ENCODE data around the gene NFX1.

Gene NFX1

GRCh38 chr9:33264473-33265177, 25.7 kb upstream of the NFX1 start, which contains the start of the genes BAG1 and CHMP5:
BAG1 (minus strand) TSS chr9:33264708.
CHMP5 (plus strand) TSS chr9:33265049; CDS start chr9:33265079, 30 bp downstream.
- peak; percentile 99 for DNase-seq (ENCODE audit: extremely low spot score)
- ChIA-PET POLR2A (interaction anchor here (0.5 to 1.0 kb wide), 2 partner anchors 218 to 240 kb away, joined by 3 to 6 read pairs; partner anchors contain the start of gene DNAJA1), CTCF (interaction anchor here (0.8 to 1.9 kb wide), 5 partner anchors 17 to 202 kb away, joined by 3 to 4 read pairs (median 3); no protein-coding TSS in a partner anchor)
- TF ChIP-seq, protein P1, sequence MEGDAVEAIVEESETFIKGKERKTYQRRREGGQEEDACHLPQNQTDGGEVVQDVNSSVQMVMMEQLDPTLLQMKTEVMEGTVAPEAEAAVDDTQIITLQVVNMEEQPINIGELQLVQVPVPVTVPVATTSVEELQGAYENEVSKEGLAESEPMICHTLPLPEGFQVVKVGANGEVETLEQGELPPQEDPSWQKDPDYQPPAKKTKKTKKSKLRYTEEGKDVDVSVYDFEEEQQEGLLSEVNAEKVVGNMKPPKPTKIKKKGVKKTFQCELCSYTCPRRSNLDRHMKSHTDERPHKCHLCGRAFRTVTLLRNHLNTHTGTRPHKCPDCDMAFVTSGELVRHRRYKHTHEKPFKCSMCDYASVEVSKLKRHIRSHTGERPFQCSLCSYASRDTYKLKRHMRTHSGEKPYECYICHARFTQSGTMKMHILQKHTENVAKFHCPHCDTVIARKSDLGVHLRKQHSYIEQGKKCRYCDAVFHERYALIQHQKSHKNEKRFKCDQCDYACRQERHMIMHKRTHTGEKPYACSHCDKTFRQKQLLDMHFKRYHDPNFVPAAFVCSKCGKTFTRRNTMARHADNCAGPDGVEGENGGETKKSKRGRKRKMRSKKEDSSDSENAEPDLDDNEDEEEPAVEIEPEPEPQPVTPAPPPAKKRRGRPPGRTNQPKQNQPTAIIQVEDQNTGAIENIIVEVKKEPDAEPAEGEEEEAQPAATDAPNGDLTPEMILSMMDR (IDR thresholded peaks at IDR 0.05; ENCODE audit: control extremely low read depth, extremely low read depth, low read depth, missing control alignments) = no peak

DNA sequence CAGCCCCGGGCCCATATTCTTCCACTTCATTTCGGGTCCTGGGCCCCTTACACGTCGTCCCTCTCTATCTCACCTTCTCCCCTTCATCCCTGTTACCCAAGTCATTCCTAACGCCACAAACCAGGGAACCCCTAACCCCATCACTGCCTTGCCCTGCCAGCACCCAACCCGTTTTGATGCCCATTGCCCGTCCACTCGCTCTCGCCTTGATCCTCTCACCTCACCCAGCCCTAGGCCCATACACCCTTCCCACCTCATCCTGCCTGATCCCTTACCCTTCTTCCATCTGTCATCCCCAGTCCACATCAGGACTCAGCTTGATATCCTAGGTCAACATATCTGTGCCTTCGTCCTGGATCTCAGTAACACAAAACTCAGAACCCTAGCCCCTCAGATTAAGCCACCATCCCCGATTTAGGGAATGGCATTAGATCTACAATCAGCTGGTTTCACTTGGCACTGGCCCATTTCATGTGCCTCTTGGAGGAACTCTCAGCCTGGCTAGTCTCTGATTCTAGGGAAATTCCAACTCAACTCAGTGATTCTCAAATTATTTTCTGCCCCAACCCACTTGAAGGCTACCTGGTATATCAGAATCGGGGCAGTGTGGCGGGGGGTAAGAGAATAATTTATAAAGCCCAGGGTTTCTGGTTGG, 25.0 kb upstream of the NFX1 start:
- POLR2A ChIA-PET = no interaction called here
- CTCF ChIA-PET = interaction anchor here (0.7 to 1.9 kb wide), 3 partner anchors 17 to 39 kb away, joined by 3 to 6 read pairs (median 4); no protein-coding TSS in a partner anchor
- DNase-seq (ENCODE audit: extremely low spot score) = no peak

GRCh38 chr9:33267151-33267767, 23.1 kb upstream of the NFX1 start:
- CTCF ChIA-PET = interaction anchor here (1.1 to 1.6 kb wide), 2 partner anchors 20 kb away, joined by 3 to 6 read pairs; no protein-coding TSS in a partner anchor
- TF ChIP-seq, protein P1 (IDR thresholded peaks at IDR 0.05; ENCODE audit: control extremely low read depth, extremely low read depth, low read depth, missing control alignments) = no peak
- no peak for DNase-seq (ENCODE audit: extremely low spot score)
- POLR2A ChIA-PET = no interaction called here

More for the DNA sequence above, 25.0 kb upstream of the NFX1 start:
- TF ChIP-seq, protein P1 (IDR thresholded peaks at IDR 0.05; ENCODE audit: control extremely low read depth, extremely low read depth, low read depth, missing control alignments) = no peak

- ChIA-PET CTCF (interaction anchor here (1.6 kb wide), 1 partner anchor 13 kb away, joined by 7 read pairs; no protein-coding TSS in a partner anchor), POLR2A (no interaction called here)
- no peak for DNase-seq (ENCODE audit: extremely low spot score)
- TF ChIP-seq, protein P1 (IDR thresholded peaks at IDR 0.05; ENCODE audit: control extremely low read depth, extremely low read depth, low read depth, missing control alignments) = no peak
Measured at GRCh38 chr9:33270146-33270545, 20.2 kb upstream of the NFX1 start.

- POLR2A ChIA-PET = no interaction called here
- TF ChIP-seq, protein P1 (IDR thresholded peaks at IDR 0.05; ENCODE audit: control extremely low read depth, extremely low read depth, low read depth, missing control alignments) = no peak
- CTCF ChIA-PET = interaction anchor here (4.8 kb wide), 1 partner anchor 13 kb away, joined by 53 read pairs; no protein-coding TSS in a partner anchor
- DNase-seq (ENCODE audit: extremely low spot score) = no peak
Measured at GRCh38 chr9:33272061-33272460, 18.3 kb upstream of the NFX1 start.
